H9 (cell line): Measurements from ENCODE around the gene PPP3CB. TPM values are rescaled to one million over a fixed set of nuclear protein-coding genes. Genes with fewer than 3 reads are reported as not detected.

Source experiments
- DNase-seq: peaks from one replicate; pipeline ENCODE4 v3.0.0-alpha.2; 2017
- H2AFZ ChIP-seq: one replicate; pipeline ENCODE4 v1.6.1; 2013; ENCODE audit warnings: mild to moderate bottlenecking, low read length, control low read depth, moderate library complexity
- H2AK5ac ChIP-seq: 2 replicates; pipeline ENCODE4 v1.6.1; 2013; ENCODE audit warnings: low read length, control low read depth, mixed read lengths; ENCODE audit not compliant: insufficient read length
- H2BK120ac ChIP-seq: one replicate; pipeline ENCODE4 v1.6.1; 2013; ENCODE audit warnings: low read depth, mild to moderate bottlenecking, low read length, control low read depth, inconsistent platforms; ENCODE audit not compliant: poor library complexity, severe bottlenecking
- H2BK12ac ChIP-seq: 2 replicates; pipeline ENCODE4 v1.6.1; 2013; ENCODE audit warnings: low read length, control low read depth, mixed read lengths, low read depth; ENCODE audit not compliant: insufficient read length
- H2BK15ac ChIP-seq: 2 replicates; pipeline ENCODE4 v1.6.1; 2013; ENCODE audit warnings: low read depth, low read length, control low read depth
- H2BK20ac ChIP-seq: one replicate; pipeline ENCODE4 v1.6.1; 2013; ENCODE audit warnings: low read depth, mild to moderate bottlenecking, low read length, control low read depth, inconsistent platforms; ENCODE audit not compliant: poor library complexity, severe bottlenecking
- H2BK5ac ChIP-seq: 2 replicates; pipeline ENCODE4 v1.6.1; 2013; ENCODE audit warnings: low read length, control low read depth, mixed read lengths; ENCODE audit not compliant: insufficient read length
- H3K14ac ChIP-seq: 2 replicates; pipeline ENCODE4 v1.6.1; 2013; ENCODE audit warnings: low read length, control low read depth; ENCODE audit not compliant: insufficient read depth
- H3K18ac ChIP-seq: 2 replicates; pipeline ENCODE4 v1.6.1; 2013; ENCODE audit warnings: low read depth, mild to moderate bottlenecking, mixed read lengths, low read length, control low read depth; ENCODE audit not compliant: insufficient read length
- H3K23ac ChIP-seq: 2 replicates; pipeline ENCODE4 v1.6.1; 2013; ENCODE audit warnings: low read length, control low read depth, mixed read lengths, low read depth; ENCODE audit not compliant: insufficient read length
- H3K23me2 ChIP-seq: 2 replicates; pipeline ENCODE4 v1.6.1; 2013; ENCODE audit warnings: low read depth, mild to moderate bottlenecking, mixed read lengths, low read length, control low read depth; ENCODE audit not compliant: insufficient read length, poor library complexity, severe bottlenecking
- H3K27ac ChIP-seq: 2 replicates; pipeline ENCODE4 v1.5.1; 2013; ENCODE audit warnings: low read length, control low read depth, mixed read lengths, low read depth; ENCODE audit not compliant: insufficient read length
- H3K27me3 ChIP-seq: 2 replicates; pipeline ENCODE4 v1.6.1; 2013; ENCODE audit warnings: low read length, control low read depth, inconsistent platforms; ENCODE audit not compliant: insufficient read depth
- H3K4ac ChIP-seq: 2 replicates; pipeline ENCODE4 v1.6.1; 2013; ENCODE audit warnings: low read depth, mild to moderate bottlenecking, control low read depth, inconsistent platforms, low read length, moderate library complexity
- H3K4me1 ChIP-seq: 2 replicates; pipeline ENCODE4 v1.6.1; 2013; ENCODE audit warnings: low read length, control low read depth, inconsistent platforms; ENCODE audit not compliant: insufficient read depth
- H3K4me2 ChIP-seq: 2 replicates; pipeline ENCODE4 v1.6.1; 2013; ENCODE audit warnings: low read length, control low read depth, mixed read lengths; ENCODE audit not compliant: insufficient read length, insufficient read depth
- H3K56ac ChIP-seq: 2 replicates; pipeline ENCODE4 v1.6.1; 2013; ENCODE audit warnings: low read depth, mild to moderate bottlenecking, mixed read lengths, low read length, control low read depth; ENCODE audit not compliant: insufficient read length
- H3K79me1 ChIP-seq: 2 replicates; pipeline ENCODE4 v1.6.1; 2013; ENCODE audit warnings: low read depth, mild to moderate bottlenecking, moderate library complexity, low read length, control low read depth, inconsistent platforms; ENCODE audit not compliant: insufficient read depth, poor library complexity, severe bottlenecking
- H3K79me2 ChIP-seq: 2 replicates; pipeline ENCODE4 v1.6.1; 2013; ENCODE audit warnings: low read length, control low read depth, inconsistent platforms; ENCODE audit not compliant: insufficient read depth
- H3K9ac ChIP-seq: 2 replicates; pipeline ENCODE4 v1.6.1; 2013; ENCODE audit warnings: low read length, control low read depth, mixed read lengths; ENCODE audit not compliant: insufficient read length; ENCODE audit errors: extremely low read depth
- H3K9me3 ChIP-seq: one replicate; pipeline ENCODE4 v1.6.1; 2013; ENCODE audit warnings: low read depth, low read length, inconsistent platforms; ENCODE audit not compliant: control insufficient read depth
- H3T11ph ChIP-seq: one replicate; pipeline ENCODE4 v1.6.1; 2013; ENCODE audit warnings: mild to moderate bottlenecking, low read length, control low read depth, inconsistent platforms
- H4K20me1 ChIP-seq: one replicate; pipeline ENCODE4 v1.6.1; 2013; ENCODE audit not compliant: control insufficient read depth, insufficient read length, insufficient read depth
- H4K5ac ChIP-seq: 2 replicates; pipeline ENCODE4 v1.6.1; 2013; ENCODE audit warnings: low read depth, mild to moderate bottlenecking, mixed read lengths, low read length, control low read depth; ENCODE audit not compliant: insufficient read length
- H4K8ac ChIP-seq: replicated peaks from 2 replicates; pipeline ENCODE4 v1.6.1; 2013; ENCODE audit warnings: low read length, control low read depth, mixed read lengths, low read depth; ENCODE audit not compliant: insufficient read length
- H4K91ac ChIP-seq: 2 replicates; pipeline ENCODE4 v1.6.1; 2013; ENCODE audit warnings: low read depth, mild to moderate bottlenecking, moderate library complexity, mixed read lengths, low read length, control low read depth; ENCODE audit not compliant: insufficient read length
- H3K27ac Mint-ChIP-seq, 3 experiments: 2 replicates in 2 of 3; 3 replicates in 1 of 3; pipeline ENCODE4 v1.8.0; 2020 to 2021; ENCODE audit warnings: mixed read lengths in 3 of 3, mild to moderate bottlenecking in 1 of 3, moderate library complexity in 1 of 3
- H3K27me3 Mint-ChIP-seq: 2 replicates; pipeline ENCODE4 v1.8.0; 2021; ENCODE audit warnings: low read depth, mild to moderate bottlenecking, moderate library complexity, mixed read lengths
- H3K36me3 Mint-ChIP-seq, 3 experiments: 2 replicates in 2 of 3; 3 replicates in 1 of 3; pipeline ENCODE4 v1.8.0; 2020 to 2021; ENCODE audit warnings: low read depth in 3 of 3, mixed read lengths in 3 of 3; ENCODE audit not compliant: insufficient read depth in 1 of 3
- H3K4me1 Mint-ChIP-seq, 2 experiments: 2 replicates each; pipeline ENCODE4 v1.8.0; 2020; ENCODE audit warnings: mixed read lengths in 2 of 2
- H3K4me3 Mint-ChIP-seq, 2 experiments: 2 replicates in 1 of 2; 3 replicates in 1 of 2; pipeline ENCODE4 v1.8.0; 2020 to 2021; ENCODE audit warnings: mild to moderate bottlenecking in 2 of 2, mixed read lengths in 2 of 2, moderate library complexity in 1 of 2
- H3K9me3 Mint-ChIP-seq, 2 experiments: 2 replicates in 1 of 2; 3 replicates in 1 of 2; pipeline ENCODE4 v1.8.0; 2020; ENCODE audit warnings: mild to moderate bottlenecking in 2 of 2, mixed read lengths in 2 of 2, moderate library complexity in 1 of 2
- CTCF ChIP-seq: fragments of 200-600 bp; sonication (generic); conservative IDR thresholded peaks from 3 replicates; pipeline ENCODE4 v1.8.0; 2021; ENCODE audit warnings: antibody characterized with exemption, mild to moderate bottlenecking
- WGBS: extraction: QIAGEN DNeasy Blood & Tissue Kit; methylation state at CpG from one replicate; pipeline ENCODE4 v1.1.7; 2013; ENCODE audit warnings: missing lambda C conversion rate, low lambda C conversion rate, mixed read lengths; ENCODE audit not compliant: insufficient read length; ENCODE audit errors: extremely low coverage; 5-methylcytosine and 5-hydroxymethylcytosine counted together
- total RNA-seq: library from RNA; stranded (reverse); gene quantifications from 2 replicates; pipeline ENCODE4 v1.2.1, GENCODE V29; 2021

Gene PPP3CB
- total RNA-seq, 1 experiment from 2014 or later: 37.3 TPM

DNA sequence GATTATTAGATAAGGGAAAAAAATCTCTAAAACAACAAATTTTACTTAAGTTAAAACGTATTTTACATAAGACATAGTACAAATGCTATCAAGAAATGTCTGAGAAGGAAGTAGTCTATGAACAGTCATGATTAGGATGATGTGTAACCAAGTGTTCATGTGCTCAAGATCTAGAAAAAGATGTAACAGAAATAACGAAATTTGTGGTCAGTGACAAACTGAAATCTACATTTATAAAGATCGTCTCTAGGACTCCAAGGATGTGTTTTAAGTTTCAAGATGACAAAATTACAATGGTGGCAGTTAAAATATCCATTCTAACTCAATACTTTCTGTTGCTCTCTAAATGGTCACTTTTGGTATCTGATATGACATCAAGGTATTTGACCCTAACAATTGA, 17.2 kb downstream of the PPP3CB start:
- H3K79me1 ChIP-seq: peaks cover 2% of the 10 kb centered on the region
- H3K27ac ChIP-seq: no peak overlapping the region
- no peak overlapping the region for H2BK15ac ChIP-seq
- no peaks in the 10 kb centered on the region for H3K27me3 ChIP-seq
- no peak overlapping the region for H2BK12ac ChIP-seq
- H3K14ac ChIP-seq: no peak overlapping the region
- H3K4me1 Mint-ChIP-seq: no peaks in the 10 kb centered on the region
- no peaks in the 10 kb centered on the region for H3K9me3 Mint-ChIP-seq
- no peak overlapping the region for H3K4me3 Mint-ChIP-seq
- H3K23ac ChIP-seq: no peak overlapping the region
- no peak overlapping the region for H3K9ac ChIP-seq
- H3K4me2 ChIP-seq: no peak overlapping the region
- no peak overlapping the region for H2BK120ac ChIP-seq
- H3K36me3 Mint-ChIP-seq: peaks cover 10 to 45% (median 32%) of the 10 kb centered on the region in 3 experiments; a peak in 6 of 7 replicates
- no peak overlapping the region for H2AK5ac ChIP-seq
- H3K18ac ChIP-seq: no peak overlapping the region
- H4K20me1 ChIP-seq: no peaks in the 10 kb centered on the region
- H4K5ac ChIP-seq: no peak overlapping the region
- H3K56ac ChIP-seq: no peak overlapping the region
- no peaks in the 10 kb centered on the region for H3K4me1 ChIP-seq
- no peaks in the 10 kb centered on the region for H3K27me3 Mint-ChIP-seq
- no CpG with 5 or more reads among the region's 3 CpGs for WGBS
- no peak overlapping the region for H2AFZ ChIP-seq
- H3T11ph ChIP-seq: no peak overlapping the region
- no peak overlapping the region for H3K4ac ChIP-seq
- no peak overlapping the region; a peak in 1 of 7 replicates for H3K27ac Mint-ChIP-seq
- H2BK5ac ChIP-seq: no peak overlapping the region
- no peaks in the 10 kb centered on the region for H3K9me3 ChIP-seq
- H3K23me2 ChIP-seq: no peaks in the 10 kb centered on the region
- no peaks in the 10 kb centered on the region for H3K79me2 ChIP-seq
- H2BK20ac ChIP-seq: no peak overlapping the region
- no peak for TF ChIP-seq CTCF
- no peak overlapping the region for H4K91ac ChIP-seq
- H4K8ac ChIP-seq: no peak overlapping the region
- no peak for DNase-seq
